ENCODE measurements around the gene FAM13A.

DNA sequence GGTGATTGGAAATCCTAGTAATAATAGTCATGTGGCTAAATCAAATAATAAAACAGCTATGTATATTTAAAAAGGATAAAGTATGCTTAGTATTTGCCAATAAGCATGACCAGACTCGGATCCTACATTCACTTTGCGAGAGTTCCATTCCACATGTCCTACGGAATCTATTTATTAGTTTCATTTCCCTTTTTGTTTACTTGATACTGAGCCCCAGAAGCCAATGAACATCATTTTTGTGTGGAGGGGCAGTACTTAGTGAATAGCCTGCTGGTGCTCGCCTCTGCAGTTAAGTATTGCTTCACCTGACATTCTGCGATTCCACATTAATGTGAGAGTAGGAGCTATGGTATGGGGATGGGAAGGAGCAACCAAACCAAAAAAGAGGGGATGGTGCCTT is 300.8 kb downstream of the FAM13A start:
- no peak for TF ChIP-seq POLR2AphosphoS5 (IDR thresholded peaks at IDR 0.05)
- TF ChIP-seq, protein P1, sequence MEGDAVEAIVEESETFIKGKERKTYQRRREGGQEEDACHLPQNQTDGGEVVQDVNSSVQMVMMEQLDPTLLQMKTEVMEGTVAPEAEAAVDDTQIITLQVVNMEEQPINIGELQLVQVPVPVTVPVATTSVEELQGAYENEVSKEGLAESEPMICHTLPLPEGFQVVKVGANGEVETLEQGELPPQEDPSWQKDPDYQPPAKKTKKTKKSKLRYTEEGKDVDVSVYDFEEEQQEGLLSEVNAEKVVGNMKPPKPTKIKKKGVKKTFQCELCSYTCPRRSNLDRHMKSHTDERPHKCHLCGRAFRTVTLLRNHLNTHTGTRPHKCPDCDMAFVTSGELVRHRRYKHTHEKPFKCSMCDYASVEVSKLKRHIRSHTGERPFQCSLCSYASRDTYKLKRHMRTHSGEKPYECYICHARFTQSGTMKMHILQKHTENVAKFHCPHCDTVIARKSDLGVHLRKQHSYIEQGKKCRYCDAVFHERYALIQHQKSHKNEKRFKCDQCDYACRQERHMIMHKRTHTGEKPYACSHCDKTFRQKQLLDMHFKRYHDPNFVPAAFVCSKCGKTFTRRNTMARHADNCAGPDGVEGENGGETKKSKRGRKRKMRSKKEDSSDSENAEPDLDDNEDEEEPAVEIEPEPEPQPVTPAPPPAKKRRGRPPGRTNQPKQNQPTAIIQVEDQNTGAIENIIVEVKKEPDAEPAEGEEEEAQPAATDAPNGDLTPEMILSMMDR (IDR thresholded peaks at IDR 0.05; ENCODE audit: poor library complexity, severe bottlenecking), result no peak
- TF ChIP-seq EZH2 (IDR thresholded peaks at IDR 0.05; ENCODE audit: borderline replicate concordance, insufficient read depth, low read length, poor library complexity, severe bottlenecking), result no peak
- TF ChIP-seq, protein P2, sequence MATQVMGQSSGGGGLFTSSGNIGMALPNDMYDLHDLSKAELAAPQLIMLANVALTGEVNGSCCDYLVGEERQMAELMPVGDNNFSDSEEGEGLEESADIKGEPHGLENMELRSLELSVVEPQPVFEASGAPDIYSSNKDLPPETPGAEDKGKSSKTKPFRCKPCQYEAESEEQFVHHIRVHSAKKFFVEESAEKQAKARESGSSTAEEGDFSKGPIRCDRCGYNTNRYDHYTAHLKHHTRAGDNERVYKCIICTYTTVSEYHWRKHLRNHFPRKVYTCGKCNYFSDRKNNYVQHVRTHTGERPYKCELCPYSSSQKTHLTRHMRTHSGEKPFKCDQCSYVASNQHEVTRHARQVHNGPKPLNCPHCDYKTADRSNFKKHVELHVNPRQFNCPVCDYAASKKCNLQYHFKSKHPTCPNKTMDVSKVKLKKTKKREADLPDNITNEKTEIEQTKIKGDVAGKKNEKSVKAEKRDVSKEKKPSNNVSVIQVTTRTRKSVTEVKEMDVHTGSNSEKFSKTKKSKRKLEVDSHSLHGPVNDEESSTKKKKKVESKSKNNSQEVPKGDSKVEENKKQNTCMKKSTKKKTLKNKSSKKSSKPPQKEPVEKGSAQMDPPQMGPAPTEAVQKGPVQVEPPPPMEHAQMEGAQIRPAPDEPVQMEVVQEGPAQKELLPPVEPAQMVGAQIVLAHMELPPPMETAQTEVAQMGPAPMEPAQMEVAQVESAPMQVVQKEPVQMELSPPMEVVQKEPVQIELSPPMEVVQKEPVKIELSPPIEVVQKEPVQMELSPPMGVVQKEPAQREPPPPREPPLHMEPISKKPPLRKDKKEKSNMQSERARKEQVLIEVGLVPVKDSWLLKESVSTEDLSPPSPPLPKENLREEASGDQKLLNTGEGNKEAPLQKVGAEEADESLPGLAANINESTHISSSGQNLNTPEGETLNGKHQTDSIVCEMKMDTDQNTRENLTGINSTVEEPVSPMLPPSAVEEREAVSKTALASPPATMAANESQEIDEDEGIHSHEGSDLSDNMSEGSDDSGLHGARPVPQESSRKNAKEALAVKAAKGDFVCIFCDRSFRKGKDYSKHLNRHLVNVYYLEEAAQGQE (IDR thresholded peaks at IDR 0.05; ENCODE audit: borderline replicate concordance), result no peak
- no peak for TF ChIP-seq MXI1 (conservative IDR thresholded peaks at IDR 0.05; ENCODE audit: poor library complexity, severe bottlenecking)
- TF ChIP-seq TAF1 (IDR thresholded peaks at IDR 0.05; ENCODE audit: low read depth), result no peak
- no peak for TF ChIP-seq EP300 (conservative IDR thresholded peaks at IDR 0.05; ENCODE audit: poor library complexity, severe bottlenecking)
- no peak for TF ChIP-seq RAD21 (conservative IDR thresholded peaks at IDR 0.05)
